ENCODE results near the gene PGM2L1. TPM values are rescaled to one million over a fixed set of nuclear protein-coding genes. Genes with fewer than 3 reads are reported as not detected.

The PGM2L1 gene
- polyA plus RNA-seq, 1 experiment, result 0.97 TPM

GRCh38 chr11:74316772-74317505, 81.3 kb downstream of the PGM2L1 start:
- no peaks in the 10 kb centered on the region for H3K36me3 ChIP-seq (ENCODE audit: control insufficient read depth, insufficient read depth, low read length)
- no peaks in the 10 kb centered on the region for H3K27me3 ChIP-seq (ENCODE audit: control insufficient read depth, insufficient read depth, low read length)
- CTCF ChIA-PET, result interaction anchor here (1.2 to 3.6 kb wide), 3 partner anchors 61 to 136 kb away, joined by 3 to 18 read pairs (median 6); no protein-coding TSS in a partner anchor
- no peak overlapping the region for H3K4me3 ChIP-seq (ENCODE audit: low read depth, low read length)
- no peak for TF ChIP-seq CTCF (IDR thresholded peaks at IDR 0.05; ENCODE audit: insufficient read depth, low read depth, low read length)
- POLR2A ChIA-PET, result no interaction called here
- no peak for DNase-seq (ENCODE audit: low read depth)

- Histone ChIP-seq H3K27me3 (ENCODE audit: control insufficient read depth, insufficient read depth, low read length) (no peaks in the 10 kb centered on the region), H3K36me3 (ENCODE audit: control insufficient read depth, insufficient read depth, low read length) (no peaks in the 10 kb centered on the region), H3K4me3 (ENCODE audit: low read depth, low read length) (no peak overlapping the region)
- no peak for TF ChIP-seq CTCF (IDR thresholded peaks at IDR 0.05; ENCODE audit: insufficient read depth, low read depth, low read length)
- POLR2A ChIA-PET, result no interaction called here
- no peak for DNase-seq (ENCODE audit: low read depth)
- CTCF ChIA-PET, result no interaction called here
Measured at GRCh38 chr11:74312326-74312725, 85.9 kb downstream of the PGM2L1 start.

GRCh38 chr11:74311352-74311926, 86.8 kb downstream of the PGM2L1 start, which contains the start of gene P4HA3:
Gene P4HA3 (minus strand): TSS chr11:74311640. CDS start chr11:74311611, 29 bp downstream.
- no peak for TF ChIP-seq CTCF (IDR thresholded peaks at IDR 0.05; ENCODE audit: insufficient read depth, low read depth, low read length)
- Histone ChIP-seq H3K27me3 (ENCODE audit: control insufficient read depth, insufficient read depth, low read length) (no peaks in the 10 kb centered on the region), H3K4me3 (ENCODE audit: low read depth, low read length) (peak within 1 kb of the TSS; percentile 44), H3K36me3 (ENCODE audit: control insufficient read depth, insufficient read depth, low read length) (no peaks in the 10 kb centered on the region)
- no peak for DNase-seq (ENCODE audit: low read depth)
- POLR2A ChIA-PET, result no interaction called here
- CTCF ChIA-PET, result interaction anchor here (0.9 to 2.7 kb wide), 2 partner anchors 10 to 11 kb away, joined by 3 to 8 read pairs; no protein-coding TSS in a partner anchor

- Histone ChIP-seq H3K36me3 (ENCODE audit: control insufficient read depth, insufficient read depth, low read length) (no peaks in the 10 kb centered on the region), H3K27me3 (ENCODE audit: control insufficient read depth, insufficient read depth, low read length) (no peaks in the 10 kb centered on the region), H3K4me3 (ENCODE audit: low read depth, low read length) (peak overlapping the region; percentile 44)
- ChIA-PET CTCF (interaction anchor here (0.6 to 2.7 kb wide), 4 partner anchors 10 to 45 kb away, joined by 3 to 8 read pairs (median 4); no protein-coding TSS in a partner anchor), POLR2A (no interaction called here)
- TF ChIP-seq CTCF (IDR thresholded peaks at IDR 0.05; ENCODE audit: insufficient read depth, low read depth, low read length), result no peak
- DNase-seq (ENCODE audit: low read depth), result no peak
Measured at GRCh38 chr11:74310857-74311256, 87.4 kb downstream of the PGM2L1 start.

GRCh38 chr11:74307434-74307833, 90.8 kb downstream of the PGM2L1 start:
- H3K4me3 ChIP-seq (ENCODE audit: low read depth, low read length), result no peak overlapping the region
- POLR2A ChIA-PET, result no interaction called here
- CTCF ChIA-PET, result no interaction called here
- no peaks in the 10 kb centered on the region for H3K36me3 ChIP-seq (ENCODE audit: control insufficient read depth, insufficient read depth, low read length)
- TF ChIP-seq CTCF (IDR thresholded peaks at IDR 0.05; ENCODE audit: insufficient read depth, low read depth, low read length), result no peak
- DNase-seq (ENCODE audit: low read depth), result no peak
- H3K27me3 ChIP-seq (ENCODE audit: control insufficient read depth, insufficient read depth, low read length), result no peaks in the 10 kb centered on the region
